ENCODE measurements around the gene STRN.
"Not testable (repeated sequence)": the region's sequence is repeated elsewhere in the genome, so short reads cannot be mapped to it uniquely, and the experiment has no call there.

STRN gene

GRCh38 chr2:36941867-36942266, 24.5 kb downstream of the STRN start:
- no peak for ATAC-seq
- H3K36me3 Mint-ChIP-seq, result peaks cover 8% of the 10 kb centered on the region
- H3K4me3 Mint-ChIP-seq, result no peak overlapping the region
- no peaks in the 10 kb centered on the region for H3K9me3 Mint-ChIP-seq
- peaks cover 9% of the 10 kb centered on the region for H3K4me1 Mint-ChIP-seq
- no peaks in the 10 kb centered on the region for H3K27me3 Mint-ChIP-seq
- no peak overlapping the region for H3K27ac Mint-ChIP-seq

DNA sequence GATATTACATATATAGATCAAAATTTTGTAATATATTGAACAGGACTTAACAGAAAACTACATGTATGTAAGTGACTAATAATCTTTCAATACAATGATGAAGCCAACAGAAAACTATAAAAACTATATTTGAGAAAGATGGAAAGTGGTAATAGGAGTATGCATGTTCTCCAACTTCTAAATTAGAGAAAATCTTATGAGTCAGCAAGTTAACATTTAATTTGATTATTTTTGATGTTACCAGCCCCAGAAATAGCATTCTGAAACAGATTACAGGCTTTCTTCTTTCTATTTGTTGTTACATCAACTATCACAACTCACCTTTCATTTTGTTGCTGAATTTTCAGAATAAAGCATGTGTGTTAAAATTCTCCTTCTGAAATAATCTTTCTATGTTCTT, 29.8 kb downstream of the STRN start:
- not testable (repeated sequence) for ATAC-seq, H3K9me3 Mint-ChIP-seq, H3K4me3 Mint-ChIP-seq, H3K27me3 Mint-ChIP-seq, H3K27ac Mint-ChIP-seq
- Mint-ChIP-seq H3K36me3 (peaks cover 14% of the 10 kb centered on the region), H3K4me1 (peaks cover 18% of the 10 kb centered on the region)

GRCh38 chr2:36931688-36932087, 34.6 kb downstream of the STRN start:
- not testable (repeated sequence) for H3K4me3 Mint-ChIP-seq

DNA sequence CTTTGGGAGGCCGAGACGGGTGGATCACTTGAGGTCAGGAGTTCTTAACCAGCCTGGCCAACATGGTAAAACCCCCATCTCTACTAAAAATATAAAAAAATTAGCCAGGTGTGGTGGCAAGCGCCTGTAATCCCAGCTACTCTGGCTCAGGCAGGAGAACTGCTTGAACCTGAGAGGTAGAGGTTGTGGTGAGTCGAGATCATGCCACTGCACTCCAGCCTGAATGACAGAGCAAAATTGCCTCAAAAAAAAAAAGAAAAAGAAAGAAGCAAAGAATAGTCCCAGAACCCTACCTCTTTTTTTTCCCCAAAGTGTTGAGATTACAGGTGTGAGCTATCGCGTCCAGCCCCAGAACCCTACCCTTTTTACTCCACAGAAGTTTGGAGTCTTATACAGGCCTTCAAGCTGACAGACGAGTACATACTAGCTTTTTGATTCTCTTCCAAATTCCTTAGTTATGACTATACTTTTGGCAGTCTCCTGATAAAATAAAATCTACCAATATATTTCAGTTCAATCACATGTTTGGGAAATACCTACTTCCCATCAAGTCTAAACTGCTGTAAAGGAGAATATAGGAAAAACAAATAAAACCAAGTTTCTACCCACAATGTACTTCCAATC, 35.4 kb downstream of the STRN start:
- not testable (repeated sequence) for H3K27me3 Mint-ChIP-seq, ATAC-seq, H3K9me3 Mint-ChIP-seq, H3K4me3 Mint-ChIP-seq
- H3K4me1 Mint-ChIP-seq, result peaks cover 30% of the 10 kb centered on the region
- peak overlapping the region; percentile 30 for H3K27ac Mint-ChIP-seq
- peaks cover 12% of the 10 kb centered on the region for H3K36me3 Mint-ChIP-seq

More at GRCh38 chr2:36931688-36932087, 34.6 kb downstream of the STRN start:
- Mint-ChIP-seq H3K4me1 (peaks cover 24% of the 10 kb centered on the region), H3K36me3 (peaks cover 12% of the 10 kb centered on the region)
- not testable (repeated sequence) for ATAC-seq, H3K9me3 Mint-ChIP-seq, H3K27ac Mint-ChIP-seq, H3K27me3 Mint-ChIP-seq

GRCh38 chr2:36926175-36927132, 39.9 kb downstream of the STRN start:
- Mint-ChIP-seq H3K36me3 (peaks cover 31% of the 10 kb centered on the region), H3K4me1 (peaks cover 26% of the 10 kb centered on the region), H3K27ac (peak overlapping the region; percentile 32)
- not testable (repeated sequence) for ATAC-seq, H3K4me3 Mint-ChIP-seq, H3K9me3 Mint-ChIP-seq, H3K27me3 Mint-ChIP-seq

- H3K4me3 Mint-ChIP-seq, H3K9me3 Mint-ChIP-seq, ATAC-seq, H3K27me3 Mint-ChIP-seq, H3K27ac Mint-ChIP-seq: not testable (repeated sequence)
- Mint-ChIP-seq H3K4me1 (peaks cover 27% of the 10 kb centered on the region), H3K36me3 (peaks cover 31% of the 10 kb centered on the region)
Measured at GRCh38 chr2:36922629-36923028, 43.7 kb downstream of the STRN start.

- Mint-ChIP-seq H3K4me1 (peaks cover 27% of the 10 kb centered on the region), H3K9me3 (no peaks in the 10 kb centered on the region), H3K4me3 (no peak overlapping the region), H3K36me3 (peaks cover 31% of the 10 kb centered on the region), H3K27ac (no peak overlapping the region), H3K27me3 (no peaks in the 10 kb centered on the region)
- ATAC-seq, result no peak
Measured at GRCh38 chr2:36921984-36922383, 44.4 kb downstream of the STRN start.

DNA sequence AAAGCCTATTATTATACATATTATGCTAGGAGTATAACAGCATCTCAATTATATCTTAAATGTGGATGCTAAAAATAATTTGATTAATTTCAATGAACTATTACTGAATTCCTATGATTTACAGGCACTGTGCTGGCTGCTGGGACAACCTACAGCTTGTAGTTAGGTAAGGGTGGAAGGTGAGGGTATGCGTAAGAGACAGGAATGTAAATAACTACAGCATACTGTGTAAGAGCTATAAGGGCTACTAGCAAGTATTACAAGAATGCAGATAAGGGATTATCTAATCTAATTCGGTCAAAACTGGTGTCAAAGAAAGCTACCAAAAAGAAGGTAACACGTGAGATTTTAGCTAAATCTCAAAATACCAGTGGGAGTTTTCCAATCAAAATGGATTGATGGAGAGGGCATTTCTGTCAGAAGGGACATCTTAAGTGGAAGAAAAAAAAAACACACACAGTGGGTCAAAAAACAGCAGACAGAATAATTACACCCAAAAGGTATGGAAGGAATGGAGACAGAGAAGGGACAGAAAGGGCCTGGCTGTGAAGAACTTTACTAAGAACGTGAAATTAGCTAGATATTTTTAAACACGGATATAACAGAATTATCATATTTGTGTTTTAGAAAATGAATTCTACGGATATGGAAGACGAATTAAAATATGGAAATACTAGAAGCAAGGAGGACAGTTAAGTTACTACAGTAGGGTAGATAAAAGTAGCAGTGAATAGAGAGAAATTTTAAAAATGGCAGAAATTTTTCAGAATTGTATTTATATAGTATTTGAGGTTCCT, 47.1 kb downstream of the STRN start:
- Mint-ChIP-seq H3K4me3 (no peak overlapping the region), H3K36me3 (peaks cover 23% of the 10 kb centered on the region), H3K27me3 (no peaks in the 10 kb centered on the region), H3K9me3 (no peaks in the 10 kb centered on the region), H3K27ac (no peak overlapping the region), H3K4me1 (peaks cover 20% of the 10 kb centered on the region)
- no peak for ATAC-seq

DNA sequence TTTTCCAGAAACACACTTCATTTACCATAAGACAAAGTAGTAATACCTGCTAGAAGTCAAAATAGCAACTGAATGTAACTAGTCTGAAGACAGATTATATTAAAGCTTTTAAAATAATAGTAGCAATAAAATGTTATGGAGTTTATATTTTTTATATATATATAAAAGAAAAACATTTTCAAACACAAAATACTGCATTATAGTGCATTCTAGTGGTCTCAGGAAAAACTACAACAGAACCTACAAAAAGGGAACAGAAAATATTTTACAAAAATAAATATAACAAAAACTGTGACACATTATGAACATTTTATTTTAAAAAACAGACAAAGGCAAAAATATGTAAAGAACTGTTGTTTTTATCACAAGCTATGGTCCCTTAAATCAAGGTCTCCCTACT, 48.0 kb downstream of the STRN start:
- Mint-ChIP-seq H3K4me1 (peaks cover 20% of the 10 kb centered on the region), H3K27me3 (no peaks in the 10 kb centered on the region), H3K27ac (no peak overlapping the region), H3K4me3 (no peak overlapping the region), H3K9me3 (no peaks in the 10 kb centered on the region), H3K36me3 (peaks cover 15% of the 10 kb centered on the region)
- ATAC-seq, result no peak

GRCh38 chr2:36915627-36916026, 50.7 kb downstream of the STRN start:
- Mint-ChIP-seq H3K4me1 (peaks cover 13% of the 10 kb centered on the region), H3K4me3 (no peak overlapping the region), H3K27me3 (no peaks in the 10 kb centered on the region), H3K27ac (no peak overlapping the region), H3K9me3 (no peaks in the 10 kb centered on the region), H3K36me3 (no peaks in the 10 kb centered on the region)
- no peak for ATAC-seq

DNA sequence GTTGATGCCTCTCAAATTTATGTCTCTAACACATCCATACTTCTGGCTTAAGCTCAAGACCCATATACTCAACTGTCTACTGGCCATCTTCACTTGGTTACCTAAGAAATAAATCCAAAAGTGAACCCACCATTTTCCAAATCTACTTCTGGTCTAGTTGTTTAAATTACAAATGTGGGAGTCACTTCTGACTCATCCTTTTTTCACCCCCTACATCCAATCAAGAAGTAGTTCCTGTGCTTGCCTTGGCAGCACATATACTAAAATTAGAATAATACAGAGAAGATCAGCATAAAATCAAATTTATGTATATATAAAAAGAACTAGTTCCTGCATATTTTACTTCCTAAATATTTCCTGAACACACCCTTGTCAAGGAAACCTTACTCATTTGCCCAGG, 53.6 kb downstream of the STRN start:
- Mint-ChIP-seq H3K9me3 (no peaks in the 10 kb centered on the region), H3K36me3 (peaks cover 6% of the 10 kb centered on the region), H3K27ac (no peak overlapping the region), H3K4me1 (peaks cover 6% of the 10 kb centered on the region), H3K27me3 (no peaks in the 10 kb centered on the region), H3K4me3 (no peak overlapping the region)
- no peak for ATAC-seq

DNA sequence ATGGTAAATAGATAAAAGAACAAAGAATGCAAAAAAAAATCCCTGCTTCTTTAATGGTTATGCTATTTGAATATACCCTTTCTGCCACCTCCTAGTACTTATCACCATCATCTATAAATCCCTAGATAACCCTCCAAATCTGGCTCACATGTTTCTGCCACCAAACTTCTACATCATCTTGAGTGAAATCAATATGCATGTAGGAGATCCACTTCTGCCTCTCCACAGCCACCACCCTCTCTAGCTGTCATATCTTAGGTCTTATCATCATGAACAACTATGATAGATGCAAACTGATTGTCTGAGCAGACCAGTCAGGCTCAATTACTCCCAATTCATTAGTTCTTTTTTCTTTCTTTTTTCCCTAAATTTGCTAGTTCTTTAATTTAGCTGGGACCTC, 55.3 kb downstream of the STRN start:
- H3K9me3 Mint-ChIP-seq, result no peaks in the 10 kb centered on the region
- no peak overlapping the region for H3K4me3 Mint-ChIP-seq
- no peak overlapping the region for H3K27ac Mint-ChIP-seq
- no peak for ATAC-seq
- H3K4me1 Mint-ChIP-seq, result peaks cover 6% of the 10 kb centered on the region
- H3K36me3 Mint-ChIP-seq, result peaks cover 6% of the 10 kb centered on the region
- no peaks in the 10 kb centered on the region for H3K27me3 Mint-ChIP-seq

DNA sequence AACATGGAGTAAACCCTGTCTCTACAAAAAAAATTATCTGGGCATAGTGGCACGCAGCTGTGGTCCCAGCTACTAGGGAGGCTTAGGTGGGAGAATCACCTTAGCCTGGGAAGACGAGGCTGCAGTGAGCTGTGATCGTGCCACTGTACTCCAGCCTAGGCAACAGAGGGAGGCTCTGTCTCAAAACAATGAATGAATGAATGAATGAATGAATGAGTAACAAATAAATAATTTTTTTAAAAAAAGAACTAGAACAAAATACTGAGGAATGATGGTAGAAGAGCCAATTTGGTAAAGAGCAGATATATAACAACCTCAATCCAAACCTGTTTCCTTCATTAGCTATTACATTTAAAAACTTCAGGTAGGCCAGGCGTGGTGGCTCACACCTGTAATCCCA, 60.1 kb downstream of the STRN start:
- no peaks in the 10 kb centered on the region for H3K27me3 Mint-ChIP-seq
- no peak overlapping the region for H3K4me3 Mint-ChIP-seq
- H3K36me3 Mint-ChIP-seq, result peaks cover 10% of the 10 kb centered on the region
- ATAC-seq, result no peak
- H3K27ac Mint-ChIP-seq, result no peak overlapping the region
- H3K9me3 Mint-ChIP-seq, result no peaks in the 10 kb centered on the region
- peaks cover 6% of the 10 kb centered on the region for H3K4me1 Mint-ChIP-seq

DNA sequence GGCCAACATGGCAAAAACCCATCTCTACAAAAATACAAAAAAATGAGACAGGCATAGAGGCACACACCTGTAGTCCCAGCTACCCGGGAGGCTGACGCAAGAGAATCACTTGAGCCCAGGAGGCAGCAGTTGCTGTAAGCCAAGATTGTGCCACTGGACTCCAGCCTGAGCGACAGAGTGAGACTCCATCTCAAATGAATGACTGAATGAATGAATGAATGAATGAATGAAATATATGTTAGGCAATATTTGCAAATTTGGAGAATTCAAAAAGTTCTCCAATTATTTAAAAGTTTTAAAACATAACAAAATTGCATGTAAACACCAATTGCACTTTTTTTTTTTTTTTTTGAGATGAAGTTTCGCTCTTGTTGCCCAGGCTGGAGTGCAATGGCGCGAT, 61.7 kb downstream of the STRN start:
- H3K4me1 Mint-ChIP-seq, result peaks cover 5% of the 10 kb centered on the region
- H3K4me3 Mint-ChIP-seq, result no peak overlapping the region
- peaks cover 26% of the 10 kb centered on the region for H3K36me3 Mint-ChIP-seq
- no peak overlapping the region for H3K27ac Mint-ChIP-seq
- no peak for ATAC-seq
- no peaks in the 10 kb centered on the region for H3K27me3 Mint-ChIP-seq
- H3K9me3 Mint-ChIP-seq, result no peaks in the 10 kb centered on the region

DNA sequence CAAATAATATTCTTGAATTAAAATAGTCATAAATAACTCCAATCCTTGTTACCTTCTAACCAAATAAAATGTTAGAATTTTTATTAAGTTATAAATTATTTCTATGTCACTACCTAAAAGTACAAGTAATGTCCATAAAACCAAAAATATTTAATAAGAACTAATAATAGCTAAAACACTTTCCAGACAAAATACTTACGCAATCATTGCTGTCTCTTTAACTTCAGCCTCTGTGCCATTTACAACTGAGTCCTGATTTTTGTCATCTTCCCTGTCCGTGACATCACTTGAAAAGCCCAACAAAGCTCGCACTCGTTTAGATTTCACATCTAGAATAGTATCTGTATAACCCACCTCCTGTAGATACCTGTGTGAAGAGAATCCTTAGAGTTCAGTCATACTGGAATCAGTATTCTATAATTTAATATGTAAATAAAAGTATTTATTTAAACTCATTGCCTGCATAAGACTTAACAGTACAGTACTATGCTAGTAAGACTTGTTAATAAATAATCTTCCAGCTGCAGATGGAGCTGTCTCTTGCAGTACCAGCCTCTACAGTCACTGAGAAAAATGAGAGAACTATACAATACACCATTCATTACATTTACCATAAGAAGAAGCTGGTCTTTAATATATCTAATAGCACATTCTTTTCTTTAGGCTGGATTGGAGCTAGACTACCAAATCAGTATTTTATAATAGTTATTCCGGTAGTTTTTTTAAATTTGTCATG, 63.8 kb downstream of the STRN start:
- Mint-ChIP-seq H3K36me3 (peaks cover 33% of the 10 kb centered on the region), H3K4me3 (no peak overlapping the region), H3K27me3 (no peaks in the 10 kb centered on the region), H3K27ac (no peak overlapping the region), H3K9me3 (no peaks in the 10 kb centered on the region), H3K4me1 (no peaks in the 10 kb centered on the region)
- ATAC-seq, result no peak

Measured in stimulated activated memory B cell treated with anti-CD40 and anti-IgM and Interleukin-4, amounts not matched to agents 10 μg/mL and 1 μg/mL and 100 μg/mL, for 72 hours (primary cell).